ENCODE data around the gene DNA2. TPM values are rescaled to one million over a fixed set of nuclear protein-coding genes. Genes with fewer than 3 reads are reported as not detected.
A peak's percentile ranks its signal among the peaks of the same experiment; 100 is the strongest.
"Not testable (repeated sequence)": the region's sequence is repeated elsewhere in the genome, so short reads cannot be mapped to it uniquely, and the experiment has no call there.

The DNA2 gene, protein sequence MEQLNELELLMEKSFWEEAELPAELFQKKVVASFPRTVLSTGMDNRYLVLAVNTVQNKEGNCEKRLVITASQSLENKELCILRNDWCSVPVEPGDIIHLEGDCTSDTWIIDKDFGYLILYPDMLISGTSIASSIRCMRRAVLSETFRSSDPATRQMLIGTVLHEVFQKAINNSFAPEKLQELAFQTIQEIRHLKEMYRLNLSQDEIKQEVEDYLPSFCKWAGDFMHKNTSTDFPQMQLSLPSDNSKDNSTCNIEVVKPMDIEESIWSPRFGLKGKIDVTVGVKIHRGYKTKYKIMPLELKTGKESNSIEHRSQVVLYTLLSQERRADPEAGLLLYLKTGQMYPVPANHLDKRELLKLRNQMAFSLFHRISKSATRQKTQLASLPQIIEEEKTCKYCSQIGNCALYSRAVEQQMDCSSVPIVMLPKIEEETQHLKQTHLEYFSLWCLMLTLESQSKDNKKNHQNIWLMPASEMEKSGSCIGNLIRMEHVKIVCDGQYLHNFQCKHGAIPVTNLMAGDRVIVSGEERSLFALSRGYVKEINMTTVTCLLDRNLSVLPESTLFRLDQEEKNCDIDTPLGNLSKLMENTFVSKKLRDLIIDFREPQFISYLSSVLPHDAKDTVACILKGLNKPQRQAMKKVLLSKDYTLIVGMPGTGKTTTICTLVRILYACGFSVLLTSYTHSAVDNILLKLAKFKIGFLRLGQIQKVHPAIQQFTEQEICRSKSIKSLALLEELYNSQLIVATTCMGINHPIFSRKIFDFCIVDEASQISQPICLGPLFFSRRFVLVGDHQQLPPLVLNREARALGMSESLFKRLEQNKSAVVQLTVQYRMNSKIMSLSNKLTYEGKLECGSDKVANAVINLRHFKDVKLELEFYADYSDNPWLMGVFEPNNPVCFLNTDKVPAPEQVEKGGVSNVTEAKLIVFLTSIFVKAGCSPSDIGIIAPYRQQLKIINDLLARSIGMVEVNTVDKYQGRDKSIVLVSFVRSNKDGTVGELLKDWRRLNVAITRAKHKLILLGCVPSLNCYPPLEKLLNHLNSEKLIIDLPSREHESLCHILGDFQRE
- total RNA-seq: 10 to 100 TPM; 36.8 to 42.0 TPM

DNA sequence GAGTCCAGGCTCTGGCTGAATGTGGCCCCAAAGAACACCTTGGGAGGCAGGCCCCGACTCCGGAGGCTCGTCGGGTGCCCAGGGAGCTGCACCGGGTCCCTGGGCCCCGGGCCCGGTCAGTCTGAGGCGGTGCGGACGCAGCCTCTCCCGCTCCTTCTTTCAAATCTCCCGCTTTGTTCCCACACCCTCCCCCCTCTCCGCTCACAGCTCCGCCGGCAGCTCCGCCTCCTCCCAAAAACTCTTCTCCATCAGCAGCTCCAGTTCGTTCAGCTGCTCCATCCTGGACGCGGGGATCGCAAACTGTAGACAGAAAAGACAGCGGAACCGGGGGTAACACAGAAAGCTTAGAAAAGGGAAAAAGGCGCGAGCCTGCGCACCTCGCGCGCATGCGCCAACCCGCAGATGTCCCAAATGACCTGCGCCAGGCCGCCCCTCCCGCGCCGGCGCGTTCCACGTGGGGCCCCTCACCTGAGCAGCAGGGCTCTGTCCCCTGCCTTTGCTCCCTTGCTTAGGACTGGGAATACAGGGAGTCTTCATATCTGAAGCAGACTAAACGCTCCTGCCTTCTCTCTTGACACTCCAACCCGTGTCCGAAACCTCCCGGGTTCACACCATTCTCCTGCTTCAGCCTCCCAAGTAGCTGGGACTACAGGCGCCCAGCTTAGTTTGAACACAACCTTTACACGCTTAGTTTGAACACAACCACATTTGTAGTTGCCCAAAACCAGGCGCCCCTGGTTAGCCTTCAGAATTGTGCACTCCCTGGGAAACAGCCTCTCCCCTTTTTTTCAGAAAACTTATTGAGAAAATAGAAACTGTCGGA lies at the start of gene DNA2:
Gene DNA2, minus strand, starts transcription at position 388 of the 823 bp plus-strand sequence. Its CDS starts 109 bp downstream, at position 279.
- H3K36me3 Mint-ChIP-seq: peaks cover 28% of the 10 kb centered on the region
- ChIA-PET POLR2A (interaction anchor here (0.9 kb wide), 1 partner anchor 139 kb away, joined by 3 read pairs; the partner anchor contains the start of gene PBLD), CTCF (interaction anchor here (1.0 to 1.1 kb wide), 2 partner anchors 64 to 124 kb away, joined by 3 read pairs; no protein-coding TSS in a partner anchor)
- peak within 1 kb of the TSS; percentile 89 for H3K27ac Mint-ChIP-seq
- peaks cover 19% of the 10 kb centered on the region for H3K4me1 Mint-ChIP-seq (ENCODE audit: low read depth)
- H3K4me3 Mint-ChIP-seq: peak within 1 kb of the TSS; percentile 95
- no peaks in the 10 kb centered on the region for H3K9me3 Mint-ChIP-seq
- intact Hi-C loops (cut with micrococcal nuclease): loop anchor here (2.0 kb wide), 2 partner anchors 249 to 429 kb away; partner anchors contain the start of genes CCAR1 and DDX50
- DNase-seq: peak; percentile 86
- H3K27me3 Mint-ChIP-seq: no peaks in the 10 kb centered on the region

DNA sequence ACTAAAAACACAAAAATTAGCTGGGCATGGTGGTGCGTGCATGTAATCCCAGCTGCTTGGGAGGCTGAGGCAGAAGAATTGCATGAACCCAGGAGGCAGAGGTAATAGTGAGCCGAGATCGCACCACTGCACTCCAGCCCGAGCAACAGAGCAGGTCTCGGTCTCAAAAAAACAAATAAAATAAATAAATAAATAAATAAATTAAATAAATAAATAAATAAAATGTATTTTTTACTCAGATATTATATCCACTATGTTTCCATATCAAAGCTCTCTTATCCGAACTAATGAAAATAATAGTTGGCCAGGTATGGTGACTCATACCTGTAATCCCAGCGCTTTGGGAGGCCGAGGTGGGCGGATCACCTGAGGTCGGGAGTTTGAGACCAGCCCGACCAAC lies 46.8 kb upstream of the DNA2 start:
- H3K4me1 Mint-ChIP-seq (ENCODE audit: low read depth); H3K36me3 Mint-ChIP-seq; CTCF ChIA-PET; intact Hi-C loops (cut with micrococcal nuclease); H3K27me3 Mint-ChIP-seq; H3K27ac Mint-ChIP-seq; POLR2A ChIA-PET; DNase-seq; H3K9me3 Mint-ChIP-seq; H3K4me3 Mint-ChIP-seq: not testable (repeated sequence)

DNA sequence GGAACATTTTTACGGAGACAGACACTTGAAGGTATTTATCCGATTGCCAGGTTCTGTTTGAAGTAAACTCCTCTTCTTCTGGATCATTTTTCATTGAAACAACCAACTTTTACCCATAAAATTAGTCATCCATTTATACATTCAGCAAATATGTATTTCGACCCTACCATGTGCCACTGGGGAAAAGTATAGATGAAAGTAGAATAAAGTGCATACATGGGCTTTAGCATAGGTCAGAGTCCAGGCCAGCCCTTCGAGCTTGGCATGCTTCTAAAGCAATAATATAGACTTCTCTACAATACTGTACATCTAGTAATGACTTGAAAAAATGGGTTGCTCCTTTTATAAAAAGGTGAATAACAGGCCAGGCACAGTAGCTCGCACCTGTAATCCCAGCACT lies 45.4 kb upstream of the DNA2 start:
- Mint-ChIP-seq H3K9me3 (no peaks in the 10 kb centered on the region), H3K36me3 (peaks cover 4% of the 10 kb centered on the region), H3K4me3 (no peak overlapping the region), H3K27me3 (no peaks in the 10 kb centered on the region), H3K27ac (no peak overlapping the region), H3K4me1 (ENCODE audit: low read depth) (peaks cover 4% of the 10 kb centered on the region)
- intact Hi-C loops (cut with micrococcal nuclease): no loop called here
- ChIA-PET CTCF (no interaction called here), POLR2A (no interaction called here)
- no peak for DNase-seq

DNA sequence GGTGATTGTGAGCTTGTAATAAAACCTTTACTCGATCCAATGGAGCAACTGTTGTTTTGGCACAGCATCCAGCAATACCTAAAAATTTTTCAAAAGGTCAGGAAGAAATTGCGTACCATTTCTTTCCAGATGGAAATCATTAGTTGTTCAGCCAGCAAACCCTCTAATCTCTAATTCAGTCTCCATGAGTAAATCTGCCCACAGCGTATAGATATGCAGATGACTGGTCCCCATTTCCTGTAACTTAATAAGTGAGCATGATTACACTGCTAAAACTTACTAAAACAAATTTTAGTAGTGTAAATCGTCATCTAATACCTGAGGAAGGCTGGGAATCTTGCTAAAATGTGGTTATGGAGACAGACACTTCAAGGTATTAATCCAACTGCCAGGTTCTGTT lies 45.0 kb upstream of the DNA2 start:
- DNase-seq: no peak
- CTCF ChIA-PET: no interaction called here
- peaks cover 4% of the 10 kb centered on the region for H3K4me1 Mint-ChIP-seq (ENCODE audit: low read depth)
- POLR2A ChIA-PET: no interaction called here
- intact Hi-C loops (cut with micrococcal nuclease): no loop called here
- H3K27ac Mint-ChIP-seq: no peak overlapping the region
- H3K4me3 Mint-ChIP-seq: no peak overlapping the region
- H3K36me3 Mint-ChIP-seq: peaks cover 4% of the 10 kb centered on the region
- H3K9me3 Mint-ChIP-seq: no peaks in the 10 kb centered on the region
- no peaks in the 10 kb centered on the region for H3K27me3 Mint-ChIP-seq

DNA sequence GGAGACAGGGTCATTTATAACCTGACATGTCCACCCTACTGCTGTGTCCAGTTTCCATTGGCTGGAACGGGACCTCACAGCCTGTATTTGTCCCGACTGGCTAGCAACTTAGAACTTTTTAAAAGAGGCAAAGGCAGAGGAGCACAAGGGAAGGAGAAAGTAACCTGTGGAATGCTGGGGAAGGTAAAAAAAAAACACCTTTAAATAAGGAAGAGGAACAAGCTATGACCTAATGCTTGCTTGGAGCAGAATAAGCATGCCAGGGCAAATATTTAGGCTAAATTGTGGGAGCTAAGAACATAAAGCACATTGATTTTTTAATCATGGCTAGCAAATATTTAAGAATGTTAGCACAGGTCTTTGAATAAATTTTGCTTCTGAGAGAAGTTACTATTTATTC lies 44.4 kb upstream of the DNA2 start:
- H3K27ac Mint-ChIP-seq; CTCF ChIA-PET; DNase-seq; intact Hi-C loops (cut with micrococcal nuclease); H3K36me3 Mint-ChIP-seq; H3K4me1 Mint-ChIP-seq (ENCODE audit: low read depth); H3K9me3 Mint-ChIP-seq; H3K27me3 Mint-ChIP-seq; POLR2A ChIA-PET; H3K4me3 Mint-ChIP-seq: not testable (repeated sequence)

DNA sequence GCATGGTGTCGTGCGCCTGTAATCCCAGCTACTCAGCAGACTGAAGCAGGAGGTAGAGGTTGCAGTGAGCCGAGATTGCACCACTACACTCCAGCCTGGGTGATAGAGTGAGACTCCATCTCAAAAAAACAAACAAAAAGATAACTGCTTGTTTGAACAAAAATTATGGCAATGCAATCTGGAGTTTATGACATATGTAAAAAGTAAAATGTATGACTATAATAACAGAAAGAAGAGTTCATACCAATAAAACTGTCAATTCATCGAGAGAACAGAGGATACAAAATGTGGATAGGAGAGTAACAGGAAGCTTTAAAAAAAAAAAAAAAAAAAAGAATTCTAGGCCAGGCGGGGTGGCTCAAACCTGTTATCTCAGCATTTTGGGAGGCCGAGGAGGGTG lies 36.3 kb upstream of the DNA2 start:
- no peak for DNase-seq
- no peaks in the 10 kb centered on the region for H3K27me3 Mint-ChIP-seq
- H3K9me3 Mint-ChIP-seq: no peaks in the 10 kb centered on the region
- intact Hi-C loops (cut with micrococcal nuclease): no loop called here
- ChIA-PET POLR2A (no interaction called here), CTCF (no interaction called here)
- no peaks in the 10 kb centered on the region for H3K4me1 Mint-ChIP-seq (ENCODE audit: low read depth)
- H3K36me3 Mint-ChIP-seq: peaks cover 2% of the 10 kb centered on the region
- no peak overlapping the region for H3K4me3 Mint-ChIP-seq
- no peak overlapping the region for H3K27ac Mint-ChIP-seq

DNA sequence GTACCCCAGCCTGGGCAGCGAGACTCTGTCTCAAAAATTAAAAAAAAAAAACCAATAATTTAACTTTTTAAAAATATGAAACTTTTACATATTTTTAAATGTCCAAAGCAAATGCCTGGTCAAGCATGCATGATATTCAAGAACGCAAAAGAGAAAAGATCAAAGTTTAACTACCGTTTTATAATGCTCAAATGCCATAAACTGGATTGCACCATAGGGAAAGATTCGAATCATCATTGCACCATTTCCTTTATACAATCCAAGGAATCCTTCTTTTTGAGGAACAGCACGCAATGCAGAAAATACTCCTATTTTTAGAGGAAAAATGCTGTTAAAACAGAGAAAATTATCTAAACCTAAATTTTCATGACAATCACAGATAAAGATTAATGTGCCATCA lies 34.6 kb upstream of the DNA2 start:
- H3K4me3 Mint-ChIP-seq: no peak overlapping the region
- H3K27ac Mint-ChIP-seq: no peak overlapping the region
- H3K36me3 Mint-ChIP-seq: peaks cover 4% of the 10 kb centered on the region
- ChIA-PET CTCF (no interaction called here), POLR2A (no interaction called here)
- H3K9me3 Mint-ChIP-seq: no peaks in the 10 kb centered on the region
- intact Hi-C loops (cut with micrococcal nuclease): no loop called here
- H3K4me1 Mint-ChIP-seq (ENCODE audit: low read depth): no peaks in the 10 kb centered on the region
- no peaks in the 10 kb centered on the region for H3K27me3 Mint-ChIP-seq
- no peak for DNase-seq

DNA sequence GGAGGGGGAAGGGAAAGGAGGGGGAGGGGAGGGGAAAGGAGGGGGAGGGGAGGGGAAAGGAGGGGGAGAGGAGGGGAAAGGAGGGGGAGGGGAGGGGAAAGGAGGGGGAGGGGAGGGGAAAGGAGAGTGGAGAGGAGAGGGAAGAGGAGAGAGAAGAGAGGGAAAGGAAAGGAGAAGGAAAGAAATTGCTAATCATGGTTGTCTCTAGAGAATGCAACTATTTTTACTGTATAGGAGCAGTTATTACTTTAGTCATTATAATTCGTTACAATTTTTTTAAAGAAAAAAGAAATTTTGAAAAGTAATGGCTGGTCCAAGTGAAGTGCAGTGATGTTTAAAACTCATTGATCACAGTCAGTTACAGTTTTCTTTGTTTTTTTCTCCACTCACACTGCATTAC lies 31.1 kb upstream of the DNA2 start:
- no peak for DNase-seq
- Mint-ChIP-seq H3K27ac (no peak overlapping the region), H3K36me3 (peaks cover 22% of the 10 kb centered on the region), H3K4me1 (ENCODE audit: low read depth) (no peaks in the 10 kb centered on the region), H3K27me3 (no peaks in the 10 kb centered on the region), H3K4me3 (no peak overlapping the region), H3K9me3 (no peaks in the 10 kb centered on the region)
- intact Hi-C loops (cut with micrococcal nuclease): no loop called here
- ChIA-PET CTCF (no interaction called here), POLR2A (no interaction called here)

DNA sequence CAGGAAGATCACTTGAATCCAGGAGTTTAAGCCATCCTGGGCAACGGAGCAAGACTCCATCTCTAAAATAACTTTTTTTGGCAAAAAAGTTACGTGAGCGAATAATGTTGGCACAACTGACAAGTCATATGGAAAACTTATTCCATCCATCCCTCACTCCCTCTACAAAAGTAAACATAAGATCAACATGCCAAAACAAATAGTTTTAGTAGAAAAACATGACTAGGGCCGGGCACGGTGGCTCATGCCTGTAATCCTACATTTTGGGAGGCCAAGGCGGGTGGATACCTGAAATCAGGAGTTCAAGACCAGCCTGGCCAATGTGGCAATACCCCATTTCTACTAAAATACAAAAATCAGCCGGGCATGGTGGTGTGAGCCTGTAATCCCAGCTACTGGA lies 29.9 kb upstream of the DNA2 start:
- H3K4me1 Mint-ChIP-seq (ENCODE audit: low read depth): no peaks in the 10 kb centered on the region
- POLR2A ChIA-PET: interaction anchor here (0.7 kb wide), 1 partner anchor 219 kb away, joined by 6 read pairs; the partner anchor contains the start of gene CCAR1
- no peaks in the 10 kb centered on the region for H3K9me3 Mint-ChIP-seq
- H3K27me3 Mint-ChIP-seq: no peaks in the 10 kb centered on the region
- intact Hi-C loops (cut with micrococcal nuclease): no loop called here
- H3K36me3 Mint-ChIP-seq: peaks cover 23% of the 10 kb centered on the region
- no peak overlapping the region for H3K27ac Mint-ChIP-seq
- CTCF ChIA-PET: no interaction called here
- no peak overlapping the region for H3K4me3 Mint-ChIP-seq
- no peak for DNase-seq

DNA sequence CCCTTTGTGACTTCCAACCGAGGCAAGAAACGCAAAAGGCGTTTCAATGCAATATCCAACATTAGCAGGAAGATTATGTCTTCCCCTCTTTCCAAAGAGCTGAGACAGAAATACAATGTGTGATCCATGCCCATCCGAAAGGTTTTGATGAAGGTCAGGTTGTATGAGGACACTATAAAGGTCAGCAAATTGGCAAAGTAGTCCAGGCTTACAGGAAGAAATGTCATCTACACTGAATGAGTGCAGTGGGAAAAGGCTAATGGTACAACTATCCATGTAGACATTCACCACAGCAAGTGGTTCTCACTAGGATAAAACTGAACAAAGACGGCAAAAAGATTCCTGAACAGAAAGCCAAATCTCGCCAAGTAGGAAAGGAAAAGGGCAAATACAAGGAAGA lies 27.8 kb upstream of the DNA2 start:
- Mint-ChIP-seq H3K4me3 (no peak overlapping the region), H3K9me3 (no peaks in the 10 kb centered on the region), H3K27ac (no peak overlapping the region), H3K4me1 (ENCODE audit: low read depth) (no peaks in the 10 kb centered on the region), H3K36me3 (peaks cover 23% of the 10 kb centered on the region), H3K27me3 (no peaks in the 10 kb centered on the region)
- no peak for DNase-seq
- POLR2A ChIA-PET: no interaction called here
- intact Hi-C loops (cut with micrococcal nuclease): no loop called here
- CTCF ChIA-PET: no interaction called here

DNA sequence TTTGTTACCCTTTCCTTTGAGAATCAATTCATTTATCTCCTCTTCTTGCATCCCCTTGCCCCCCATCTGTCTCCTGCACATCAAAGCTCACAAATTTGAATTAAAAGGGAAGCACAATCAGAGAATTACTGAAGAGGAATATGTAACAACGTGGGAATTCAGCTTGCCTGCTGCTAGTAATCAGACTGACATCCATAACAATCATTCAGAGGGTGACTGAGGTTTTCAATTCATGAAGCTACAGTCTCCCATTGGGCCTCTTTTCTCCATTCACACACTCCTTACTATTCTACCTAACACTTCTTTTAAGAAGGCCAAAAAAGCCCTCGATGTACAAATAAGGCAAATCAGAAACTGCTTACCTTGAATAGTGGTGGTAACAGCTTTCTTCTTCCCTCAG lies 24.3 kb upstream of the DNA2 start:
- H3K36me3 Mint-ChIP-seq: peaks cover 26% of the 10 kb centered on the region
- no peak overlapping the region for H3K4me3 Mint-ChIP-seq
- CTCF ChIA-PET: interaction anchor here (1.4 kb wide), 1 partner anchor 89 kb away, joined by 5 read pairs; the partner anchor contains the start of gene RUFY2
- POLR2A ChIA-PET: no interaction called here
- H3K9me3 Mint-ChIP-seq: no peaks in the 10 kb centered on the region
- no peak for DNase-seq
- H3K4me1 Mint-ChIP-seq (ENCODE audit: low read depth): no peaks in the 10 kb centered on the region
- intact Hi-C loops (cut with micrococcal nuclease): no loop called here
- no peaks in the 10 kb centered on the region for H3K27me3 Mint-ChIP-seq
- H3K27ac Mint-ChIP-seq: no peak overlapping the region

DNA sequence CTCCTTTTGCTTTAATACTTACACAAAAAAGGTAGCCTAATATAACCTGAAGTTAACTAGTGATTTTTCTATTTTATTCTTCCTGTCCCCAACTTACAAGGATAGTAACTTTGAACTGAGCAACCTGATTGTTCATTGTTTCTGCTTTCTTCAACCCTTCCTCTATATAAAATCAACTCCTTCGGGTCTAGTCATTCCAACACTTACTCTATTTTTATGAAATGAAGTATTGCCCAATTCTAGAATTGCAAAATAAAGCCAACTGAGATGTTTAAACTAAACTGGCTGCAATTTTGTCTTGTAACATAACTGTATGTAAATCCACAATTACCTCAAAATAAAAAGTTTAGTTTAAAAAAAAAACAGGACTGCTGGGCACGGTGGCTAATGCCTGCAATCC lies 20.3 kb upstream of the DNA2 start:
- POLR2A ChIA-PET: no interaction called here
- CTCF ChIA-PET: no interaction called here

More for the DNA sequence above, 20.3 kb upstream of the DNA2 start:
- intact Hi-C loops (cut with micrococcal nuclease): no loop called here
- no peak overlapping the region for H3K4me3 Mint-ChIP-seq
- peaks cover 3% of the 10 kb centered on the region for H3K4me1 Mint-ChIP-seq (ENCODE audit: low read depth)
- peaks cover 17% of the 10 kb centered on the region for H3K36me3 Mint-ChIP-seq
- no peaks in the 10 kb centered on the region for H3K27me3 Mint-ChIP-seq
- H3K9me3 Mint-ChIP-seq: no peaks in the 10 kb centered on the region
- no peak overlapping the region for H3K27ac Mint-ChIP-seq
- no peak for DNase-seq
